HepG2 (cell line): Measurements from ENCODE around the gene FSD1. TPM values are rescaled to one million over a fixed set of nuclear protein-coding genes. Genes with fewer than 3 reads are reported as not detected.

ENCODE experiments used
- ATAC-seq: fragments of 200-7000 bp; cut with Tn5 transposase; 3 replicates; pipeline ENCODE4 v1.9.1; 2020; ENCODE audit warnings: mild to moderate bottlenecking, moderate library complexity
- BruUV-seq: library from RNA; stranded (reverse); fragments of 400-500 nt; replicated peaks from 2 replicates; lab custom pipeline; 2021; lab: Mats Ljungman, UMichigan
- CTCF ChIA-PET: fragments of 300-600 bp; formaldehyde crosslinking; extraction: SDS; loops from one replicate; lab custom pipeline; 2021; ENCODE audit warnings: low total read pairs, inconsistent platforms, low intra/inter-chr PET ratio; lab: Yijun Ruan, JAX
- POLR2A ChIA-PET: fragments of 350-600 bp; sonication (Branson Sonifier 250); formaldehyde crosslinking; loops from one replicate; lab custom pipeline; 2020; ENCODE audit warnings: antibody characterized with exemption, inconsistent platforms; lab: Yijun Ruan, JAX
- DNase-seq: peaks from one replicate; pipeline ENCODE4 v3.0.0-alpha.2; 2015; ENCODE audit warnings: low spot score
- FAIRE-seq: peaks from 3 replicates; lab custom pipeline; 2011; peaks lifted over from hg19 to GRCh38; lab: Jason Lieb, UNC
- H2AFZ ChIP-seq: one replicate; pipeline ENCODE4 v1.6.1; 2011; ENCODE audit warnings: low read length, inconsistent platforms
- H3K27ac ChIP-seq: fragments of 300-600 bp; 3 replicates; pipeline ENCODE4 v1.8.0; 2011; ENCODE audit warnings: mixed run types, mild to moderate bottlenecking, mixed read lengths, low read length, inconsistent platforms; ENCODE audit not compliant: insufficient read depth; ENCODE audit errors: extremely low read length
- H3K27me3 ChIP-seq, 2 experiments: fragments of 200-600 bp in 1 of 2; 2 replicates in 1 of 2; 3 replicates in 1 of 2; pipeline versions ENCODE4 v1.6.0 to v1.8.0; 2011; ENCODE audit warnings: low read length in 2 of 2, mild to moderate bottlenecking in 2 of 2, moderate library complexity in 2 of 2, inconsistent platforms in 1 of 2; ENCODE audit not compliant: insufficient read depth in 2 of 2, control insufficient read depth in 1 of 2
- H3K36me3 ChIP-seq, 2 experiments: fragments of 200-600 bp in 1 of 2; replicated peaks in 1 of 2; 2 replicates in 1 of 2; 3 replicates in 1 of 2; pipeline versions ENCODE4 v1.5.1 to v1.8.0; 2011; ENCODE audit warnings: low read length in 2 of 2, inconsistent platforms in 1 of 2; ENCODE audit not compliant: insufficient read depth in 2 of 2, control insufficient read depth in 1 of 2
- H3K4me1 ChIP-seq: 2 replicates; pipeline ENCODE4 v1.5.1; 2012; ENCODE audit warnings: low read length, inconsistent platforms; ENCODE audit not compliant: insufficient read depth
- H3K4me2 ChIP-seq: 2 replicates; pipeline ENCODE4 v1.6.0; 2011; ENCODE audit warnings: low read depth, low read length, inconsistent platforms
- H3K4me3 ChIP-seq, 3 experiments: fragments of 200-600 bp in 1 of 3; sonication (generic), shearing (Covaris generic) in 1 of 3; replicated peaks in 1 of 3; 2 replicates each; pipeline ENCODE4 v1.5.1; 2011 to 2016; ENCODE audit warnings: low read length in 3 of 3, inconsistent platforms in 2 of 3, low read depth in 2 of 3, mild to moderate bottlenecking in 2 of 3, control low read depth in 1 of 3, mixed read lengths in 1 of 3; ENCODE audit not compliant: insufficient read depth in 1 of 3
- H3K79me2 ChIP-seq: one replicate; pipeline ENCODE4 v1.6.1; 2011; ENCODE audit warnings: low read length, inconsistent platforms; ENCODE audit not compliant: insufficient read depth
- H3K9ac ChIP-seq: 2 replicates; pipeline ENCODE4 v1.6.0; 2011; ENCODE audit warnings: mild to moderate bottlenecking, low read depth, low read length, inconsistent platforms; ENCODE audit not compliant: insufficient read depth
- H3K9me3 ChIP-seq: 2 replicates; pipeline ENCODE4 v1.5.1; 2012; ENCODE audit warnings: mild to moderate bottlenecking, low read length
- H4K20me1 ChIP-seq: 2 replicates; pipeline ENCODE4 v1.6.0; 2011; ENCODE audit warnings: inconsistent platforms, mild to moderate bottlenecking, low read length, moderate library complexity; ENCODE audit not compliant: insufficient read depth
- ARID2 ChIP-seq: sonication (generic); formaldehyde crosslinking; IDR thresholded peaks from 2 replicates; pipeline ENCODE4 v1.8.1; 2022; ENCODE audit warnings: mild to moderate bottlenecking, missing genetic modification reagents, borderline replicate concordance
- ARNT ChIP-seq: fragments of 450-650 bp; IDR thresholded peaks from 2 replicates; pipeline ENCODE4 v1.6.1; 2017
- CCAR2 ChIP-seq: fragments of 200-400 bp; formaldehyde crosslinking; optimal IDR thresholded peaks from 2 replicates; pipeline ENCODE3; 2018; ENCODE audit warnings: low read depth, mild to moderate bottlenecking, low read length, moderate library complexity
- EED ChIP-seq: sonication (generic); formaldehyde crosslinking; IDR thresholded peaks from 2 replicates; pipeline ENCODE4 v1.5.0; 2020; ENCODE audit warnings: mild to moderate bottlenecking, missing genetic modification reagents
- FOXA3 ChIP-seq: IDR thresholded peaks from 2 replicates; pipeline ENCODE4 v1.6.1; 2016; ENCODE audit warnings: missing genetic modification reagents, missing compliant biosample characterization
- GPBP1L1 ChIP-seq: sonication (generic); formaldehyde crosslinking; IDR thresholded peaks from 2 replicates; pipeline ENCODE4 v1.5.0; 2020; ENCODE audit warnings: mild to moderate bottlenecking, missing genetic modification reagents
- JUNB ChIP-seq: sonication (generic); formaldehyde crosslinking; IDR thresholded peaks from 2 replicates; pipeline ENCODE4 v1.8.0; 2022; ENCODE audit warnings: missing genetic modification reagents, mild to moderate bottlenecking, borderline replicate concordance
- KDM1A ChIP-seq: IDR thresholded peaks from 2 replicates; pipeline ENCODE4 v1.6.1; 2016; ENCODE audit warnings: missing compliant biosample characterization
- NFATC3 ChIP-seq: sonication (generic); formaldehyde crosslinking; IDR thresholded peaks from 2 replicates; pipeline ENCODE4 v1.5.1; 2020; ENCODE audit warnings: mild to moderate bottlenecking, missing genetic modification reagents
- RFX5 ChIP-seq: IDR thresholded peaks from 2 replicates; pipeline ENCODE4 v1.6.1; 2011; ENCODE audit warnings: low read depth, low read length, improper control_type of control experiment
- SMARCE1 ChIP-seq: fragments of 450-650 bp; IDR thresholded peaks from 2 replicates; pipeline ENCODE4 v1.6.1; 2017; ENCODE audit warnings: borderline replicate concordance
- TBP ChIP-seq: sonication (generic); formaldehyde crosslinking; IDR thresholded peaks from 2 replicates; pipeline ENCODE4 v1.5.0; 2020; ENCODE audit warnings: missing genetic modification reagents
- TOPORS ChIP-seq: sonication (generic); formaldehyde crosslinking; IDR thresholded peaks from 2 replicates; pipeline ENCODE4 v1.8.0; 2023; ENCODE audit warnings: mild to moderate bottlenecking, missing genetic modification reagents
- ZNF335 ChIP-seq: sonication (generic); formaldehyde crosslinking; IDR thresholded peaks from 2 replicates; pipeline ENCODE4 v1.4.0; 2020; ENCODE audit warnings: missing genetic modification reagents
- ZNF441 ChIP-seq: sonication (generic); formaldehyde crosslinking; IDR thresholded peaks from 2 replicates; pipeline ENCODE4 v1.7.0; 2021; ENCODE audit warnings: missing genetic modification reagents, borderline replicate concordance
- WGBS: methylation state at CpG from one replicate; pipeline ENCODE4 v1.1.6; 2017; ENCODE audit warnings: low lambda C conversion rate; 5-methylcytosine and 5-hydroxymethylcytosine counted together
- in situ Hi-C: cut with HindIII; loops from 2 replicates; pipeline ENCODE4 v1.10.0; 2017; ENCODE audit warnings: low pct_unique_long_range_greater_than_20kb; ENCODE audit not compliant: extremely low pct_ligation_motif_present
- intact Hi-C: fragments of 100-400 bp; cut with micrococcal nuclease; formaldehyde crosslinking; loops from one replicate; pipeline ENCODE4 v1.10.0; 2022; ENCODE audit not compliant: unreplicated experiment
- polyA plus RNA-seq, 8 experiments: library from polyadenylated mRNA; depleted of rRNA in 3 of 8; stranded (reverse) in 7 of 8; unstranded in 1 of 8; fragments of >200 nt; fragmentation: Illumina TruSeq in 4 of 8; extraction: Trizol in 4 of 8; gene quantifications; 2 replicates each; pipeline versions ENCODE4 v1.2.1 to v1.2.3, GENCODE V29; 2011 to 2016; ENCODE audit warnings: low read depth in 4 of 8, missing spikeins in 1 of 8, mixed read lengths in 1 of 8; ENCODE audit not compliant: insufficient read depth in 1 of 8
- total RNA-seq, 5 experiments: library from RNA; depleted of rRNA; stranded (reverse); fragments of >200 nt; fragmentation: Illumina TruSeq; extraction: Trizol; gene quantifications; 2 replicates each; pipeline ENCODE4 v1.2.3, GENCODE V29; 2016; ENCODE audit warnings: low read depth in 1 of 5

FSD1 gene
- total and polyA plus RNA-seq, 2 of the 13 experiments (the other 11 are each of a cell fraction or from before 2014, with no cell fraction given) = 0.29 to 0.66 TPM

DNA sequence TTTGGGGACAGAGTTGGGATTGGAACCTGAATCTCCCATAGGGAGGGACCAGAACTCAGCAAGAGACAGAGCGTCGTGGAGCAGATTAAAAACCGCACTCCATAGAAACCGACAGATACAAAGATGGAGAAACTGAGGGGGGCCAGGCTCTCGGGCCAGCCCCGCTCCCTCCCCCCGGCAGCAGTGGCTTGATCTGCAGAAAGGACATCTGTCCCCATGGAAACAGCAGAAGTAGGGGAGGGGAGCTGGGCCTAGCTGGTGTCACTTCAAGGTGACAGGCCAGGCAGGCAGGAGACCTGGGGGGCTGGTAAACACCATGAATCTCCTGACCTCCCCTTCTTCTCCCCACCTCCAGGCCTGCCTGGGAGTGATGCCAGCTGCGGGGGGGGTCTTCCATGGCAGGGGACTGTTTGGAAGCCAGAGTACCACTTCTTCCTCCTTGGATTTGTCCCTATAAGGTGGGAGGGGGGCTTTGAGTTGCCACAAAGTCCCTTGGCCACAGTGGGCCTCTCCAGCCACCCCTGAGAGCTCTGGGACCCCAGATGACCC is 13.1 kb upstream of the FSD1 start:
- no peaks in the 10 kb centered on the region for H3K79me2 ChIP-seq
- no peak for FAIRE-seq
- POLR2A ChIA-PET = no interaction called here
- no TSS peak for BruUV-seq
- CTCF ChIA-PET = no interaction called here
- H4K20me1 ChIP-seq = no peaks in the 10 kb centered on the region
- intact Hi-C loops = no loop called here
- H3K9me3 ChIP-seq = no peaks in the 10 kb centered on the region
- H2AFZ ChIP-seq = no peak overlapping the region
- H3K9ac ChIP-seq = no peak overlapping the region
- H3K27me3 ChIP-seq = peaks cover 0 to 2% of the 10 kb centered on the region in 2 experiments; a peak in 2 of 5 replicates
- no peaks in the 10 kb centered on the region for H3K36me3 ChIP-seq
- H3K27ac ChIP-seq = no peak overlapping the region
- no peak overlapping the region for H3K4me2 ChIP-seq
- TF ChIP-seq FOXA3 (CRISPR knock-in tag) (no peak), RFX5 (no peak), KDM1A (CRISPR knock-in tag) (no peak), ZNF335 (CRISPR knock-in tag) (no peak), ZNF441 (no peak), JUNB (no peak), ARNT (no peak), SMARCE1 (no peak), TOPORS (CRISPR knock-in tag) (no peak), ARID2 (CRISPR knock-in tag) (no peak), EED (CRISPR knock-in tag) (no peak), GPBP1L1 (CRISPR knock-in tag) (no peak), NFATC3 (CRISPR knock-in tag) (no peak), TBP (CRISPR knock-in tag) (no peak), CCAR2 (no peak)
- TF ChIP-seq, all 625 proteins: peak for 0
- in situ Hi-C loops = no loop called here
- peaks cover 7% of the 10 kb centered on the region; the same call in 1 of the 2 replicates for H3K4me1 ChIP-seq
- DNase-seq (no peak), ATAC-seq (no peak)
- 73% methylated on average over 8 of the region's 8 CpGs for WGBS
- no peak overlapping the region for H3K4me3 ChIP-seq
